SK-N-SH (cell line): Measurements from ENCODE around the gene ZNF624.

Experiments used
- EP300 ChIP-seq, 2 experiments: IDR thresholded peaks; 2 replicates each; pipeline versions ENCODE4 v1.4.0 to v1.6.1; 2012; ENCODE audit warnings: borderline replicate concordance in 1 of 2, low read depth in 1 of 2, low read length in 1 of 2
- EZH2phosphoT487 ChIP-seq: fragments of 200-600 bp; sonication (generic); IDR thresholded peaks from 2 replicates; pipeline ENCODE4 v1.6.1; 2017; ENCODE audit warnings: low read depth, mixed run types, mild to moderate bottlenecking, antibody characterized with exemption, moderate library complexity, borderline replicate concordance
- FOSL2 ChIP-seq: IDR thresholded peaks from 2 replicates; pipeline ENCODE4 v1.4.0; 2012; ENCODE audit warnings: low read depth, mild to moderate bottlenecking, moderate library complexity, borderline replicate concordance
- FOXM1 ChIP-seq: IDR thresholded peaks from 2 replicates; pipeline ENCODE4 v1.4.0; 2012; ENCODE audit warnings: low read depth, mild to moderate bottlenecking
- MXI1 ChIP-seq: IDR thresholded peaks from 2 replicates; pipeline ENCODE4 v1.6.1; 2012; ENCODE audit warnings: mild to moderate bottlenecking, low read depth, low read length, improper control_type of control experiment
- POLR2AphosphoS5 ChIP-seq: IDR thresholded peaks from 2 replicates; pipeline ENCODE4 v1.6.1; 2012; ENCODE audit warnings: low read depth, low read length
- RFX5 ChIP-seq: IDR thresholded peaks from 2 replicates; pipeline ENCODE4 v1.6.1; 2012; ENCODE audit warnings: mild to moderate bottlenecking, improper control_type of control experiment, low read length
- SIN3A ChIP-seq: IDR thresholded peaks from 2 replicates; pipeline ENCODE4 v1.6.1; 2012; ENCODE audit warnings: low read depth, mild to moderate bottlenecking, low read length, moderate library complexity, borderline replicate concordance
- SMC3 ChIP-seq: IDR thresholded peaks from 2 replicates; pipeline ENCODE4 v1.6.1; 2012; ENCODE audit warnings: low read depth, low read length, improper control_type of control experiment
- TAF1 ChIP-seq: IDR thresholded peaks from 2 replicates; pipeline ENCODE4 v1.6.1; 2012; ENCODE audit warnings: low read depth, mild to moderate bottlenecking, low read length, moderate library complexity, borderline replicate concordance
- TF ChIP-seq, protein P1 (sequence below): fragments of 200-600 bp; sonication (generic); IDR thresholded peaks from 2 replicates; pipeline ENCODE4 v1.6.1; 2017; ENCODE audit warnings: antibody characterized with exemption, mild to moderate bottlenecking, moderate library complexity
- TF ChIP-seq, protein P2 (sequence below): IDR thresholded peaks from 2 replicates; pipeline ENCODE4 v1.4.0; 2012; ENCODE audit warnings: low read depth, borderline replicate concordance
- TF ChIP-seq, protein P3 (sequence below): IDR thresholded peaks from 2 replicates; pipeline ENCODE4; 2012
- TF ChIP-seq, protein P4 (sequence below): IDR thresholded peaks from 2 replicates; pipeline ENCODE4 v1.6.1; 2012; ENCODE audit warnings: mild to moderate bottlenecking, low read depth, low read length, moderate library complexity

DNA sequence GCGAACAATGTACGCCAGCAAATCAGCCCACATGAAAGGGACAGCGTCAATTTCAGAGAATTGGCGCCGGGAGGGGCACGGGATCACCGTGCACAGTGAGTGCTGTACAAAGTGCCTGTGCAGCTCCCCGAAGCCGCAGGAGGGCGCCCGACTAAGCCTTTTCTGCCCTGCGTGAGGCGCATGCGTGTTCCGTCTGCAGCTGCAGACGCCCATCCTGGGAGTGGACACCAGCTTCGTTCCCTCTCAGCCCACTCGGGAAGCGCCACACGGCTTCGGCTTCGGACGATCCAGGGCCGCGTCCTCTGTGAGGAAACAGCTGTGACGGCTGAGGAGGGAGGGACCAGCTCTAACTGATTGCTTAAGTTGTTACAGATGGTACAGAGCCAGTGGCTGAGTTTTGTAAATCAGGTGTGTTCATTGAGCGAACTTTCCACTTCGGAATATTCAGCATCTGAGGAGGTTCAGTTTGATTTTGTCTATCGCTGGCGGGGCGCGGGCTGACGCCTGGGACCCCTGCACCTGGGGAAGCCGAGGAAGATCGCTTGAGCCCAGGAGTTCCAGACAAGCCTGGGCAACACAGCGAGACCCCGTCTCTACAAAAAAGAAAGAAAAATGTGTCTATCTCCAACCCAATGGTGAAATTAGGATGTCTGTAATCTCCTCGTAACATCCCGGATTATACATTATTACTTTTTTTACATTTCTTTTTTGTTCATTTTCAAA lies 69.2 kb downstream of the ZNF624 start:
- TF ChIP-seq, protein P1, sequence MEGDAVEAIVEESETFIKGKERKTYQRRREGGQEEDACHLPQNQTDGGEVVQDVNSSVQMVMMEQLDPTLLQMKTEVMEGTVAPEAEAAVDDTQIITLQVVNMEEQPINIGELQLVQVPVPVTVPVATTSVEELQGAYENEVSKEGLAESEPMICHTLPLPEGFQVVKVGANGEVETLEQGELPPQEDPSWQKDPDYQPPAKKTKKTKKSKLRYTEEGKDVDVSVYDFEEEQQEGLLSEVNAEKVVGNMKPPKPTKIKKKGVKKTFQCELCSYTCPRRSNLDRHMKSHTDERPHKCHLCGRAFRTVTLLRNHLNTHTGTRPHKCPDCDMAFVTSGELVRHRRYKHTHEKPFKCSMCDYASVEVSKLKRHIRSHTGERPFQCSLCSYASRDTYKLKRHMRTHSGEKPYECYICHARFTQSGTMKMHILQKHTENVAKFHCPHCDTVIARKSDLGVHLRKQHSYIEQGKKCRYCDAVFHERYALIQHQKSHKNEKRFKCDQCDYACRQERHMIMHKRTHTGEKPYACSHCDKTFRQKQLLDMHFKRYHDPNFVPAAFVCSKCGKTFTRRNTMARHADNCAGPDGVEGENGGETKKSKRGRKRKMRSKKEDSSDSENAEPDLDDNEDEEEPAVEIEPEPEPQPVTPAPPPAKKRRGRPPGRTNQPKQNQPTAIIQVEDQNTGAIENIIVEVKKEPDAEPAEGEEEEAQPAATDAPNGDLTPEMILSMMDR = peak; percentile 86
- TF ChIP-seq FOXM1 (no peak), FOSL2 (no peak), POLR2AphosphoS5 (peak; percentile 65; the same call in 1 of the 2 replicates), EZH2phosphoT487 (no peak), MXI1 (peak; percentile 60; the same call in 1 of the 2 replicates), RFX5 (no peak), EP300 (IDR thresholded peaks at IDR 0.05; ENCODE audit: borderline replicate concordance in 1 of 2, low read depth in 1 of 2, low read length in 1 of 2) (no peak), TAF1 (no peak; the same call in 1 of the 2 replicates), SIN3A (no peak), SMC3 (peak; percentile 62)
- TF ChIP-seq, protein P2, sequence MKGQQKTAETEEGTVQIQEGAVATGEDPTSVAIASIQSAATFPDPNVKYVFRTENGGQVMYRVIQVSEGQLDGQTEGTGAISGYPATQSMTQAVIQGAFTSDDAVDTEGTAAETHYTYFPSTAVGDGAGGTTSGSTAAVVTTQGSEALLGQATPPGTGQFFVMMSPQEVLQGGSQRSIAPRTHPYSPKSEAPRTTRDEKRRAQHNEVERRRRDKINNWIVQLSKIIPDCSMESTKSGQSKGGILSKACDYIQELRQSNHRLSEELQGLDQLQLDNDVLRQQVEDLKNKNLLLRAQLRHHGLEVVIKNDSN = no peak
- TF ChIP-seq, protein P3, sequence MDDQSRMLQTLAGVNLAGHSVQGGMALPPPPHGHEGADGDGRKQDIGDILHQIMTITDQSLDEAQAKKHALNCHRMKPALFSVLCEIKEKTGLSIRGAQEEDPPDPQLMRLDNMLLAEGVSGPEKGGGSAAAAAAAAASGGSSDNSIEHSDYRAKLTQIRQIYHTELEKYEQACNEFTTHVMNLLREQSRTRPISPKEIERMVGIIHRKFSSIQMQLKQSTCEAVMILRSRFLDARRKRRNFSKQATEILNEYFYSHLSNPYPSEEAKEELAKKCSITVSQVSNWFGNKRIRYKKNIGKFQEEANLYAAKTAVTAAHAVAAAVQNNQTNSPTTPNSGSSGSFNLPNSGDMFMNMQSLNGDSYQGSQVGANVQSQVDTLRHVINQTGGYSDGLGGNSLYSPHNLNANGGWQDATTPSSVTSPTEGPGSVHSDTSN = no peak
- TF ChIP-seq, protein P4, sequence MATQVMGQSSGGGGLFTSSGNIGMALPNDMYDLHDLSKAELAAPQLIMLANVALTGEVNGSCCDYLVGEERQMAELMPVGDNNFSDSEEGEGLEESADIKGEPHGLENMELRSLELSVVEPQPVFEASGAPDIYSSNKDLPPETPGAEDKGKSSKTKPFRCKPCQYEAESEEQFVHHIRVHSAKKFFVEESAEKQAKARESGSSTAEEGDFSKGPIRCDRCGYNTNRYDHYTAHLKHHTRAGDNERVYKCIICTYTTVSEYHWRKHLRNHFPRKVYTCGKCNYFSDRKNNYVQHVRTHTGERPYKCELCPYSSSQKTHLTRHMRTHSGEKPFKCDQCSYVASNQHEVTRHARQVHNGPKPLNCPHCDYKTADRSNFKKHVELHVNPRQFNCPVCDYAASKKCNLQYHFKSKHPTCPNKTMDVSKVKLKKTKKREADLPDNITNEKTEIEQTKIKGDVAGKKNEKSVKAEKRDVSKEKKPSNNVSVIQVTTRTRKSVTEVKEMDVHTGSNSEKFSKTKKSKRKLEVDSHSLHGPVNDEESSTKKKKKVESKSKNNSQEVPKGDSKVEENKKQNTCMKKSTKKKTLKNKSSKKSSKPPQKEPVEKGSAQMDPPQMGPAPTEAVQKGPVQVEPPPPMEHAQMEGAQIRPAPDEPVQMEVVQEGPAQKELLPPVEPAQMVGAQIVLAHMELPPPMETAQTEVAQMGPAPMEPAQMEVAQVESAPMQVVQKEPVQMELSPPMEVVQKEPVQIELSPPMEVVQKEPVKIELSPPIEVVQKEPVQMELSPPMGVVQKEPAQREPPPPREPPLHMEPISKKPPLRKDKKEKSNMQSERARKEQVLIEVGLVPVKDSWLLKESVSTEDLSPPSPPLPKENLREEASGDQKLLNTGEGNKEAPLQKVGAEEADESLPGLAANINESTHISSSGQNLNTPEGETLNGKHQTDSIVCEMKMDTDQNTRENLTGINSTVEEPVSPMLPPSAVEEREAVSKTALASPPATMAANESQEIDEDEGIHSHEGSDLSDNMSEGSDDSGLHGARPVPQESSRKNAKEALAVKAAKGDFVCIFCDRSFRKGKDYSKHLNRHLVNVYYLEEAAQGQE = peak; percentile 56; the same call in 1 of the 2 replicates
